ENCODE data around the gene SLCO3A1.
A peak's percentile ranks its signal among the peaks of the same experiment; 100 is the strongest.

SLCO3A1 gene

DNA sequence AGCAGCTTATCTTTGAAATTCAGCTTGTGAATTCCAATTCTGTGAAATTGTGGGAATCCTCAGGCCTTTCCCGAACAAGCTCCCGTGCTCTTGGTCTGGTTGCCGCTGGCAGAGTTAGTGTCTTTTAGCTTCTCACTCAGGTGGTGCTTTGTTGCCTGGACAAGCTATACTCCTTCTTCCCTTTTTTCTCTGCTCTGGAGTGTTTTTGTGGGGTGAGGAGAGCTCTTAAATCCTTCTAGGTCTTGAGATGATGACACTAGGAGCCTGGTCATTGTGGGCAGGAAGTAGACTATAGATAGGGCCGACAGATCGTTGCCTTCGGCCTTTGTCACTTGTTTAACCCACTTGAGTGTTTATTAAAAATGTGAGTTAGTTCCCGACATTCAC, 93.8 kb downstream of the SLCO3A1 start:
- Histone ChIP-seq H3K9me3 (ENCODE audit: control insufficient read depth, insufficient read depth, low read depth, low read length) (no peaks in the 10 kb centered on the region), H3K4me3 (ENCODE audit: low read depth, low read length) (no peak overlapping the region), H3K4me1 (ENCODE audit: control insufficient read depth, insufficient read depth, low read length) (peaks cover 5% of the 10 kb centered on the region; the same call in 1 of the 2 replicates), H3K27ac (ENCODE audit: extremely low read depth, low read depth, low read length) (no peak overlapping the region), H3K36me3 (ENCODE audit: control insufficient read depth in 2 of 2, insufficient read depth in 1 of 2, low read length in 2 of 2) (no peaks in the 10 kb centered on the region)
- TF ChIP-seq ZXDB (tag by site-specific recombination; IDR thresholded peaks at IDR 0.05) (no peak), ZNF335 (tag by site-specific recombination; conservative IDR thresholded peaks at IDR 0.05) (no peak), ZNF623 (tag by site-specific recombination; IDR thresholded peaks at IDR 0.05) (no peak), MYNN (tag by site-specific recombination; IDR thresholded peaks at IDR 0.05; ENCODE audit: borderline replicate concordance) (no peak), SCRT2 (tag by site-specific recombination; IDR thresholded peaks at IDR 0.05) (no peak), ZNF16 (tag by site-specific recombination; IDR thresholded peaks at IDR 0.05; ENCODE audit: low read depth) (no peak), ATF2 (tag by site-specific recombination; IDR thresholded peaks at IDR 0.05; ENCODE audit: low read depth) (no peak), TSHZ1 (tag by site-specific recombination; IDR thresholded peaks at IDR 0.05; ENCODE audit: borderline replicate concordance) (no peak), KLF10 (tag by site-specific recombination; IDR thresholded peaks at IDR 0.05) (no peak)
- ChIA-PET POLR2A (no interaction called here), CTCF (interaction anchor here (0.8 to 1.0 kb wide), 2 partner anchors 21 to 241 kb away, joined by 3 to 5 read pairs; no protein-coding TSS in a partner anchor)

DNA sequence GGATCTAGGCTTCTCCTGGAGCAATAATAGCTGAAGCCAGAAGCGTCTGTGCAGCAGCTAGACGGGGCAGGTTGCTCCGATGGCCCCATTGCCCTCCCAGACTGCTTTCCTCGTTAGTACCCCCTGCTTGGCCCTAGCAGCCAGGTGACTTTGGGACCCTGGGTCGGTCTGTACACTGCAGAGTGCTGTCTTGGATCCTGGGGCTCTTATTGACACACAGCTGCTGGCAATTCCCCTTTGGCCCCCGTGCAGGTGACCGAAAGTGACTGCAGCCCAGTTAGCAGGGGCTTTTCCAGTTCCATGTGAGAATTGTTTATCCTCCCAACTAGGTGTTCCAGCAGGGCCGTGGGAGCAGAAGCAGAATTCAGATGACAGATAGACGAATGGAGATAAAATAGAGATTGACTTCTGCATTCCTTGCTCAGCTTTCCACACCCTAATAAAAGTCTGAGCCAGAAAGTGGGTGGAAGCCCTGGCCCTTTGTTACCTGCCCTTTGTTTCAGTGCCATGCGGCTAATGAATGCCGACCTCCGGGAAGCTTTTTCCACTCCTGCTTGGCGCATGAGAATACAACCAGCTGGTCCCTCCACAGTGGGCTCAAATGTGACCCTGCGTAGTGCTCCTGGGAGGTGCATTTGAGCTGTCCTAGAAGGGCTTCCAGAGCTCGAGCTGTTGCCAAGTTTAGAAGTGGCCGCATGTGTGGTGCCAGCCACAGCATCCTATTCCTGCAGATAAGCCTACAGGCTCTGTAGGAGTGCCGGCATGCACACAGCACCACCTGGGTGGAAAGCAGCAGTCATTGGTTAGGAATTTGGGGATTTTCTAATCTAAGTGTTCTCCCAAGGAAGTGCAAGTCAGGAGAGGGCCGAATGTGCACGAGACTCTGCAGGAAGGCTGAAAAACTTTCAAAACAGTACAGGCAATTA, 94.4 kb downstream of the SLCO3A1 start:
- Histone ChIP-seq H3K27ac (ENCODE audit: extremely low read depth, low read depth, low read length) (no peak overlapping the region), H3K36me3 (ENCODE audit: control insufficient read depth in 2 of 2, insufficient read depth in 1 of 2, low read length in 2 of 2) (no peaks in the 10 kb centered on the region), H3K4me3 (ENCODE audit: low read depth, low read length) (no peak overlapping the region), H3K4me1 (ENCODE audit: control insufficient read depth, insufficient read depth, low read length) (peaks cover 3% of the 10 kb centered on the region; the same call in 1 of the 2 replicates), H3K9me3 (ENCODE audit: control insufficient read depth, insufficient read depth, low read depth, low read length) (no peaks in the 10 kb centered on the region)
- POLR2A ChIA-PET = no interaction called here
- TF ChIP-seq ZIC2 (tag by site-specific recombination; IDR thresholded peaks at IDR 0.05) = peak; percentile 93
- TF ChIP-seq, protein P1, sequence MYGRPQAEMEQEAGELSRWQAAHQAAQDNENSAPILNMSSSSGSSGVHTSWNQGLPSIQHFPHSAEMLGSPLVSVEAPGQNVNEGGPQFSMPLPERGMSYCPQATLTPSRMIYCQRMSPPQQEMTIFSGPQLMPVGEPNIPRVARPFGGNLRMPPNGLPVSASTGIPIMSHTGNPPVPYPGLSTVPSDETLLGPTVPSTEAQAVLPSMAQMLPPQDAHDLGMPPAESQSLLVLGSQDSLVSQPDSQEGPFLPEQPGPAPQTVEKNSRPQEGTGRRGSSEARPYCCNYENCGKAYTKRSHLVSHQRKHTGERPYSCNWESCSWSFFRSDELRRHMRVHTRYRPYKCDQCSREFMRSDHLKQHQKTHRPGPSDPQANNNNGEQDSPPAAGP (tag by site-specific recombination; IDR thresholded peaks at IDR 0.05) = no peak
- CTCF ChIA-PET = interaction anchor here (0.8 kb wide), 1 partner anchor 21 kb away, joined by 5 read pairs; no protein-coding TSS in a partner anchor

DNA sequence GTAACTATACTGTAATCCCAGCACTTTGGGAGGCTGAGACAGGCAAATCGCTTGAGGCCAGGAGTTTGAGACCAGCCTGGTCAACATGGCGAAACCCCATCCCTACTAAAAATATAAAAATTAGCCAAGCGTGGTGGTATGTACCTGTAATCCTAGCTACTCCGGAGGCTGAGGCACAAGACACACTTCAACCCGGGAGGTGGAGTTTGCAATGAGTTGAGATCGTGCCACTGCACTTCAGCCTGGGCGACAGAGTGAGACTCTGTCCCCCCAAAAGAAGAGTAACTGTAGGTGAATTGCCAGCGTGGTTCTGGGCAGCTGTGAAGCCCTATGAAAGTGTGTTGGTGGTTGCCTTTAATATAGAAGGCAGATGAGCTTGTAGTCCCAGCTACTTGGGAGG, 95.9 kb downstream of the SLCO3A1 start:
- ChIA-PET CTCF (interaction anchor here (0.9 kb wide), 1 partner anchor 128 kb away, joined by 5 read pairs; no protein-coding TSS in a partner anchor), POLR2A (interaction anchor here (0.6 kb wide), 1 partner anchor 17 kb away, joined by 3 read pairs; no protein-coding TSS in a partner anchor)
- H3K9me3 ChIP-seq (ENCODE audit: control insufficient read depth, insufficient read depth, low read depth, low read length) = no peaks in the 10 kb centered on the region
- no peaks in the 10 kb centered on the region for H3K36me3 ChIP-seq (ENCODE audit: control insufficient read depth in 2 of 2, insufficient read depth in 1 of 2, low read length in 2 of 2)
- H3K4me3 ChIP-seq (ENCODE audit: low read depth, low read length) = no peak overlapping the region
- H3K4me1 ChIP-seq (ENCODE audit: control insufficient read depth, insufficient read depth, low read length) = no peaks in the 10 kb centered on the region; the same call in 1 of the 2 replicates
- H3K27ac ChIP-seq (ENCODE audit: extremely low read depth, low read depth, low read length) = no peak overlapping the region
- TF ChIP-seq, protein P2, sequence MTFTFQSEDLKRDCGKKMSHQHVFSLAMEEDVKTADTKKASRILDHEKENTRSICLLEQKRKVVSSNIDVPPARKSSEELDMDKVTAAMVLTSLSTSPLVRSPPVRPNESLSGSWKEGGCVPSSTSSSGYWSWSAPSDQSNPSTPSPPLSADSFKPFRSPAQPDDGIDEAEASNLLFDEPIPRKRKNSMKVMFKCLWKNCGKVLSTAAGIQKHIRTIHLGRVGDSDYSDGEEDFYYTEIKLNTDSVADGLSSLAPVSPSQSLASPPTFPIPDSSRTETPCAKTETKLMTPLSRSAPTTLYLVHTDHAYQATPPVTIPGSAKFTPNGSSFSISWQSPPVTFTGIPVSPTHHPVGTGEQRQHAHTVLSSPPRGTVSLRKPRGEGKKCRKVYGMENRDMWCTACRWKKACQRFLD (tag by site-specific recombination; IDR thresholded peaks at IDR 0.05) = no peak
- no peak for TF ChIP-seq ZNF26 (tag by site-specific recombination; IDR thresholded peaks at IDR 0.05)
- no peak for TF ChIP-seq ZNF155 (tag by site-specific recombination; IDR thresholded peaks at IDR 0.05)
- no peak for TF ChIP-seq ZNF792 (tag by site-specific recombination; IDR thresholded peaks at IDR 0.05)
- TF ChIP-seq, protein P3, sequence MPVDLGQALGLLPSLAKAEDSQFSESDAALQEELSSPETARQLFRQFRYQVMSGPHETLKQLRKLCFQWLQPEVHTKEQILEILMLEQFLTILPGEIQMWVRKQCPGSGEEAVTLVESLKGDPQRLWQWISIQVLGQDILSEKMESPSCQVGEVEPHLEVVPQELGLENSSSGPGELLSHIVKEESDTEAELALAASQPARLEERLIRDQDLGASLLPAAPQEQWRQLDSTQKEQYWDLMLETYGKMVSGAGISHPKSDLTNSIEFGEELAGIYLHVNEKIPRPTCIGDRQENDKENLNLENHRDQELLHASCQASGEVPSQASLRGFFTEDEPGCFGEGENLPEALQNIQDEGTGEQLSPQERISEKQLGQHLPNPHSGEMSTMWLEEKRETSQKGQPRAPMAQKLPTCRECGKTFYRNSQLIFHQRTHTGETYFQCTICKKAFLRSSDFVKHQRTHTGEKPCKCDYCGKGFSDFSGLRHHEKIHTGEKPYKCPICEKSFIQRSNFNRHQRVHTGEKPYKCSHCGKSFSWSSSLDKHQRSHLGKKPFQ (tag by site-specific recombination; IDR thresholded peaks at IDR 0.05) = no peak
- TF ChIP-seq ZNF76 (tag by site-specific recombination; IDR thresholded peaks at IDR 0.05; ENCODE audit: borderline replicate concordance, low read depth) = no peak
- TF ChIP-seq MZF1 (tag by site-specific recombination; IDR thresholded peaks at IDR 0.05; ENCODE audit: borderline replicate concordance) = no peak
- no peak for TF ChIP-seq ZEB2 (tag by site-specific recombination; IDR thresholded peaks at IDR 0.05)
